ENCODE results near the gene CMTM6. TPM values are rescaled to one million over a fixed set of nuclear protein-coding genes. Genes with fewer than 3 reads are reported as not detected.

CMTM6 gene
- total RNA-seq, 1 donor from 2014 or later = 51.2 TPM

- intact Hi-C loops (cut with DNase I) = loop anchor here (10.0 kb wide), 1 partner anchor 164 kb away; no protein-coding TSS in a partner anchor
- no peak for DNase-seq (ENCODE audit: low spot score)
- ATAC-seq = no peak
Observed at GRCh38 chr3:32500880-32501782, 1.5 kb downstream of the CMTM6 start.

GRCh38 chr3:32500231-32500630 lies 2.4 kb downstream of the CMTM6 start:
- no peak for ATAC-seq
- intact Hi-C loops (cut with DNase I) = loop anchor here (10.0 kb wide), 1 partner anchor 165 kb away; no protein-coding TSS in a partner anchor

GRCh38 chr3:32499585-32499984 lies 3.1 kb downstream of the CMTM6 start:
- intact Hi-C loops (cut with DNase I) = no loop called here
- ATAC-seq = no peak
- no peak for DNase-seq (ENCODE audit: low spot score)

More at GRCh38 chr3:32500231-32500630, 2.4 kb downstream of the CMTM6 start:
- DNase-seq (ENCODE audit: low spot score) = no peak

GRCh38 chr3:32498992-32499391 lies 3.7 kb downstream of the CMTM6 start:
- DNase-seq (ENCODE audit: low spot score) (no peak), ATAC-seq (no peak)
- intact Hi-C loops (cut with DNase I) = no loop called here

GRCh38 chr3:32498252-32498651 lies 4.4 kb downstream of the CMTM6 start:
- no peak for ATAC-seq
- DNase-seq (ENCODE audit: low spot score) = no peak
- intact Hi-C loops (cut with DNase I) = no loop called here

- ATAC-seq = no peak
- DNase-seq (ENCODE audit: low spot score) = no peak
- intact Hi-C loops (cut with DNase I) = no loop called here
Observed at GRCh38 chr3:32495609-32496008, 7.0 kb downstream of the CMTM6 start.

GRCh38 chr3:32495085-32495484 lies 7.6 kb downstream of the CMTM6 start:
- no peak for DNase-seq (ENCODE audit: low spot score)
- intact Hi-C loops (cut with DNase I) = no loop called here
- no peak for ATAC-seq

GRCh38 chr3:32493437-32494414 lies 8.9 kb downstream of the CMTM6 start:
- ATAC-seq = no peak
- DNase-seq (ENCODE audit: low spot score) = no peak
- intact Hi-C loops (cut with DNase I) = no loop called here

GRCh38 chr3:32492684-32493436 lies 9.8 kb downstream of the CMTM6 start:
- no peak for ATAC-seq
- DNase-seq (ENCODE audit: low spot score) = no peak
- intact Hi-C loops (cut with DNase I) = no loop called here

GRCh38 chr3:32488474-32489008 lies 14.1 kb downstream of the CMTM6 start:
- intact Hi-C loops (cut with DNase I) = no loop called here
- DNase-seq (ENCODE audit: low spot score) = no peak
- ATAC-seq = no peak

- intact Hi-C loops (cut with DNase I) = no loop called here
- DNase-seq (ENCODE audit: low spot score) (no peak), ATAC-seq (no peak)
Observed at GRCh38 chr3:32487781-32488473, 14.7 kb downstream of the CMTM6 start.

GRCh38 chr3:32484436-32484835 lies 18.2 kb downstream of the CMTM6 start:
- DNase-seq (ENCODE audit: low spot score) = no peak
- ATAC-seq = no peak
- intact Hi-C loops (cut with DNase I) = no loop called here

GRCh38 chr3:32483772-32484171 lies 18.9 kb downstream of the CMTM6 start:
- ATAC-seq = no peak
- no peak for DNase-seq (ENCODE audit: low spot score)
- intact Hi-C loops (cut with DNase I) = no loop called here

GRCh38 chr3:32482693-32483092 lies 20.0 kb downstream of the CMTM6 start:
- intact Hi-C loops (cut with DNase I) = no loop called here
- DNase-seq (ENCODE audit: low spot score) (no peak), ATAC-seq (no peak)

GRCh38 chr3:32481791-32482631 lies 20.6 kb downstream of the CMTM6 start:
- no peak for DNase-seq (ENCODE audit: low spot score)
- ATAC-seq = no peak
- intact Hi-C loops (cut with DNase I) = no loop called here

GRCh38 chr3:32480604-32481003 lies 22.0 kb downstream of the CMTM6 start:
- no peak for DNase-seq (ENCODE audit: low spot score)
- intact Hi-C loops (cut with DNase I) = no loop called here
- ATAC-seq = peak; percentile 36

GRCh38 chr3:32474201-32474600 lies 28.5 kb downstream of the CMTM6 start:
- ATAC-seq = no peak
- DNase-seq (ENCODE audit: low spot score) = no peak
- intact Hi-C loops (cut with DNase I) = no loop called here
